NB4 (cell line): ENCODE results near the gene NOL8.

Experiments
- DNase-seq: peaks from one replicate; pipeline ENCODE4 v3.0.0; 2010; ENCODE audit warnings: low read depth
- H3K4me3 ChIP-seq: one replicate; pipeline ENCODE4 v1.5.1; 2011; ENCODE audit warnings: mild to moderate bottlenecking, low read depth, low read length, moderate library complexity
- MAX ChIP-seq: IDR thresholded peaks from 2 replicates; pipeline ENCODE4 v1.6.1; 2011; ENCODE audit warnings: low read depth, low read length
- MYC ChIP-seq: IDR thresholded peaks from 2 replicates; pipeline ENCODE4 v1.6.1; 2011; ENCODE audit warnings: low read depth, low read length
- POLR2A ChIP-seq: IDR thresholded peaks from 2 replicates; pipeline ENCODE4 v1.6.1; 2011; ENCODE audit warnings: mild to moderate bottlenecking; ENCODE audit not compliant: insufficient read length; ENCODE audit errors: extremely low read depth
- TF ChIP-seq, protein P1 (sequence below): IDR thresholded peaks from one replicate; pipeline ENCODE4 v1.5.1; 2012; ENCODE audit warnings: low read depth, low read length

The NOL8 gene

DNA sequence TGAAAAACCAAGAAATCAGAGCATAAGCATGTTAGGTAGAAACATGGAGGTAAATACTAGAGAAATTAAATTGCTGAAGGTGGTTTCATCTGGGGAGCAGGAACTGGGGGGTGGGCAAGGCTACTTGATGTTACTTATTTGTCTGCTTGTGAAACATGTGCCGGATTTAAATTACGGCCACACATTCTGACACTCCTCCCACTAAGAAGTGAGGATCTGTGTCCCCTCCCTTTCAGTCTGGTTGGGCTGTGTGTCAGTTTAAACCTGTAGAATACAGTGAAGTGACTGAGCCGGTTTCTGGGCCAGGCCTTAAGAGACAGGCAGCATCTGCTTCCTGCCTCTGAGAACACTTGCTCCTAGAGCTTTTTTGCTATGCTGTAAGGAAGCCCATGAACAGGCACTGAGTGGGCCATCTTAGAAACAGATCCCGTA is 29.3 kb downstream of the NOL8 start:
- TF ChIP-seq MYC: peak; percentile 19; the same call in 1 of the 2 replicates
- TF ChIP-seq POLR2A: no peak
- TF ChIP-seq, protein P1, sequence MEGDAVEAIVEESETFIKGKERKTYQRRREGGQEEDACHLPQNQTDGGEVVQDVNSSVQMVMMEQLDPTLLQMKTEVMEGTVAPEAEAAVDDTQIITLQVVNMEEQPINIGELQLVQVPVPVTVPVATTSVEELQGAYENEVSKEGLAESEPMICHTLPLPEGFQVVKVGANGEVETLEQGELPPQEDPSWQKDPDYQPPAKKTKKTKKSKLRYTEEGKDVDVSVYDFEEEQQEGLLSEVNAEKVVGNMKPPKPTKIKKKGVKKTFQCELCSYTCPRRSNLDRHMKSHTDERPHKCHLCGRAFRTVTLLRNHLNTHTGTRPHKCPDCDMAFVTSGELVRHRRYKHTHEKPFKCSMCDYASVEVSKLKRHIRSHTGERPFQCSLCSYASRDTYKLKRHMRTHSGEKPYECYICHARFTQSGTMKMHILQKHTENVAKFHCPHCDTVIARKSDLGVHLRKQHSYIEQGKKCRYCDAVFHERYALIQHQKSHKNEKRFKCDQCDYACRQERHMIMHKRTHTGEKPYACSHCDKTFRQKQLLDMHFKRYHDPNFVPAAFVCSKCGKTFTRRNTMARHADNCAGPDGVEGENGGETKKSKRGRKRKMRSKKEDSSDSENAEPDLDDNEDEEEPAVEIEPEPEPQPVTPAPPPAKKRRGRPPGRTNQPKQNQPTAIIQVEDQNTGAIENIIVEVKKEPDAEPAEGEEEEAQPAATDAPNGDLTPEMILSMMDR: no peak
- TF ChIP-seq MAX: 0 out of 2 replicates have a peak, but pooled peaks have one; percentile 29
- H3K4me3 ChIP-seq: no peak overlapping the region
- DNase-seq: peak; percentile 55

DNA sequence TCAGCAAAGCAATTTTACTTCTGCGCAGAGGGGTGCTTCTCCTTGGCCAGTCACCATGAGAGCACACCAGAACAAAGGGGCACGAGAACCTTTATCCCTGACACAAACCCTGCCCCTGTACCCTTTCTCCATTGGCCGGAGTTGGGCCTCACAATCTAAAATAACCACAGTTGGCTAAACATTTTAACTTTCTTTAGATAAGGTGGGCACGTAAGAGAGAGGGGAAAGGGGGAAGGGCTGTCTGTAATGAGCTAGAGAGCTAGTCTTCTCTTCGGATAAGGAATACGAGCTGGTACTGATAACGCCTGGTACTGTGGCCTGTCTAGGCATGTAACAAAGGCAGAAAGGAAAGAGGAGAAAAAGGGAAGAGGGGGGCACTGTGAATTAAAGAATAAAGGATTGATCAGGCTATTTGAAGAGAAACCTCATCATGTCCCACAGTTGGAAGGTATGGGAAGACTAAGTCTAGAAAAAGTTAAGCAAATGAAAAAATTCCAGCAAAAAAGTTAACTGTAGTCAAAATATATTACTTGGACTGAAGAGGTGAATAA is 29.8 kb downstream of the NOL8 start:
- DNase-seq: no peak
- peak overlapping the region; percentile 98 for H3K4me3 ChIP-seq
- TF ChIP-seq, protein P1: no peak
- TF ChIP-seq POLR2A (no peak), MYC (no peak), MAX (no peak)

DNA sequence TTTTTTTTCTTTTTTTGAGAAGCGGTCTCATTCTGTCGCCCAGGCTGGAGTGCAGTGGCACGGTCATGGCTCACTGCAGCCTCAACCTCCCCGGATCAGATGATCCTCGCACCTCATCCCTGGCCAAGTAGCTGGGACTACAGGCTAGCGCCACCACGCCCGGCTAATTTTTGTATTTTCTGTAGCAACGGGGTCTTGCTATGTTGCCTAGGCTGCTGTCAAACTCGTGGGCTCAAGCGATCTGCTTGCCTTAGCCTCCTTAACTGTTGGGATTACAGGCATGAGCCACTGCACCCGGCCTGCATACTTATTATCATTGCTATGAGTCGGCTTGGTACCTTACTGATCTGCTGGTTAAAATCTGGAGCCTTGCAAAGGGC is 30.9 kb downstream of the NOL8 start:
- DNase-seq: peak; percentile 55
- peak overlapping the region; percentile 98 for H3K4me3 ChIP-seq
- TF ChIP-seq POLR2A: no peak
- TF ChIP-seq MAX: no peak
- TF ChIP-seq MYC: no peak
- TF ChIP-seq, protein P1: no peak

GRCh38 chr9:92293452-92294296 is 31.5 kb downstream of the NOL8 start, which contains the start of gene IARS1:
Gene IARS1 (minus strand): TSS chr9:92293697. CDS start chr9:92289419, 4,278 bp downstream.
- peak within 1 kb of the TSS; percentile 98 for H3K4me3 ChIP-seq
- TF ChIP-seq POLR2A (peak; percentile 90), MYC (peak; percentile 99), MAX (peak; percentile 98)
- TF ChIP-seq, protein P1: peak; percentile 16
- peak; percentile 99 for DNase-seq

DNA sequence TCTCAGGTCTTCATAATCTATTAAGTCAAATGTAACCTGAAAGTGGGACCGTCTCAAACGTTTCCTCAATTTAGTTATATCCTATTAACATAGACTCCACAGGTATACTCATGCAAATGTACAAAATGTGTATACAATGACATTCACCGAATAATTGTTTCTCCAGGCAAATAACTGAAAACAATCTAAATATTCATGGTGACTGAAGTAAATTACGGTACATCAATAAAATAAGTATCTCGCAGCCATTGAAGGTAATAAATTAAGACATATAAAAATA is 32.1 kb downstream of the NOL8 start:
- peak; percentile 22 for DNase-seq
- peak overlapping the region; percentile 98 for H3K4me3 ChIP-seq
- TF ChIP-seq MYC: no peak
- TF ChIP-seq POLR2A: no peak
- no peak for TF ChIP-seq MAX
- TF ChIP-seq, protein P1: no peak
